ENCODE measurements around the gene STAT5B.

DNA sequence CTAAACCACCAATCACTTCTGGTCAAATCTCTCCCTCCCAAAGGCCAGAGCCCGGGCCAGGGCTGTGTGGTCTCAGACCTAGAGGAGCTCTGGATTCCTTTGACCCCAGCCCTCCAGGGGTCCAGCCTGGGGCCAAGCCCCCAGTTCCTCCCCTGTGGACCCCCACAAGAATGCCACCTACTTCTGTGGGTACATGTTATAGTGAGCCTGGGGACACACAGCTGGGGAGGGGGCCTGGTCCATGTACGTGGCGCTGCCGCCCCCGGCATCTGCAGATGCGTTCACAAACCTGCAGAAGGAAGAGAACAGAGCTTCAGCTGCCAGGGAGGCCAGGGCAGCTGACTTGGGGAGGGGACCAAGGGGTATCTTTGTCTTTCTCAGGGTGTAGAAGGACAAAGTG, 74.0 kb downstream of the STAT5B start:
- TF ChIP-seq CTCF (CRISPR knock-in tag; IDR thresholded peaks at IDR 0.05) = no peak
- TF ChIP-seq ZNF264 (CRISPR knock-in tag; IDR thresholded peaks at IDR 0.05) = no peak
- TF ChIP-seq KLF6 (CRISPR knock-in tag; IDR thresholded peaks at IDR 0.05) = no peak
- no peak for TF ChIP-seq SMYD3 (CRISPR knock-in tag; IDR thresholded peaks at IDR 0.05)
- TF ChIP-seq ZNF3 (CRISPR knock-in tag; IDR thresholded peaks at IDR 0.05) = no peak
- TF ChIP-seq, protein P1, sequence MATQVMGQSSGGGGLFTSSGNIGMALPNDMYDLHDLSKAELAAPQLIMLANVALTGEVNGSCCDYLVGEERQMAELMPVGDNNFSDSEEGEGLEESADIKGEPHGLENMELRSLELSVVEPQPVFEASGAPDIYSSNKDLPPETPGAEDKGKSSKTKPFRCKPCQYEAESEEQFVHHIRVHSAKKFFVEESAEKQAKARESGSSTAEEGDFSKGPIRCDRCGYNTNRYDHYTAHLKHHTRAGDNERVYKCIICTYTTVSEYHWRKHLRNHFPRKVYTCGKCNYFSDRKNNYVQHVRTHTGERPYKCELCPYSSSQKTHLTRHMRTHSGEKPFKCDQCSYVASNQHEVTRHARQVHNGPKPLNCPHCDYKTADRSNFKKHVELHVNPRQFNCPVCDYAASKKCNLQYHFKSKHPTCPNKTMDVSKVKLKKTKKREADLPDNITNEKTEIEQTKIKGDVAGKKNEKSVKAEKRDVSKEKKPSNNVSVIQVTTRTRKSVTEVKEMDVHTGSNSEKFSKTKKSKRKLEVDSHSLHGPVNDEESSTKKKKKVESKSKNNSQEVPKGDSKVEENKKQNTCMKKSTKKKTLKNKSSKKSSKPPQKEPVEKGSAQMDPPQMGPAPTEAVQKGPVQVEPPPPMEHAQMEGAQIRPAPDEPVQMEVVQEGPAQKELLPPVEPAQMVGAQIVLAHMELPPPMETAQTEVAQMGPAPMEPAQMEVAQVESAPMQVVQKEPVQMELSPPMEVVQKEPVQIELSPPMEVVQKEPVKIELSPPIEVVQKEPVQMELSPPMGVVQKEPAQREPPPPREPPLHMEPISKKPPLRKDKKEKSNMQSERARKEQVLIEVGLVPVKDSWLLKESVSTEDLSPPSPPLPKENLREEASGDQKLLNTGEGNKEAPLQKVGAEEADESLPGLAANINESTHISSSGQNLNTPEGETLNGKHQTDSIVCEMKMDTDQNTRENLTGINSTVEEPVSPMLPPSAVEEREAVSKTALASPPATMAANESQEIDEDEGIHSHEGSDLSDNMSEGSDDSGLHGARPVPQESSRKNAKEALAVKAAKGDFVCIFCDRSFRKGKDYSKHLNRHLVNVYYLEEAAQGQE (IDR thresholded peaks at IDR 0.05; ENCODE audit: borderline replicate concordance in 1 of 2, low read depth in 1 of 2, low read length in 2 of 2) = no peak
- no peak for TF ChIP-seq NFE2L2 (IDR thresholded peaks at IDR 0.05; ENCODE audit: low read length)
- TF ChIP-seq NBN (conservative IDR thresholded peaks at IDR 0.05) = no peak
- no peak for TF ChIP-seq ZFX (CRISPR knock-in tag; IDR thresholded peaks at IDR 0.05; ENCODE audit: low read depth)
- no peak for TF ChIP-seq KMT2A (CRISPR knock-in tag; IDR thresholded peaks at IDR 0.05)
- no peak for TF ChIP-seq ESRRA (CRISPR knock-in tag; IDR thresholded peaks at IDR 0.05; ENCODE audit: low read depth)
- no peak for TF ChIP-seq TAF1 (CRISPR knock-in tag; IDR thresholded peaks at IDR 0.05)
- no peak for TF ChIP-seq TBL1XR1 (IDR thresholded peaks at IDR 0.05; ENCODE audit: borderline replicate concordance, low read length, partially characterized antibody)
- no peak for TF ChIP-seq CBX5 (CRISPR knock-in tag; IDR thresholded peaks at IDR 0.05; ENCODE audit: borderline replicate concordance)
